Sigmoid colon (tissue), 4 donors: ENCODE measurements around the gene ZFC3H1.

Source experiments
- CTCF ChIP-seq, 4 experiments: fragments of 450-650 bp in 3 of 4; fragments of 200-600 bp in 1 of 4; IDR thresholded peaks; one replicate each; pipeline ENCODE4 v1.5.1; 2016 to 2019; ENCODE audit warnings: antibody characterized with exemption in 4 of 4, mild to moderate bottlenecking in 3 of 4, moderate library complexity in 2 of 4
- EP300 ChIP-seq, 4 donors: sonication (generic); formaldehyde crosslinking; IDR thresholded peaks; one replicate each; pipeline ENCODE4 v1.6.1; 2017; ENCODE audit warnings: antibody characterized with exemption in 4 of 4

GRCh38 chr12:71602761-71603577 lies 60.7 kb downstream of the ZFC3H1 start:
- TF ChIP-seq CTCF (IDR thresholded peaks at IDR 0.05) (no peak), EP300 (IDR thresholded peaks at IDR 0.05) (no peak)
